ENCODE measurements around the gene ALPP. TPM values are rescaled to one million over a fixed set of nuclear protein-coding genes. Genes with fewer than 3 reads are reported as not detected.
"Not testable (repeated sequence)": the region's sequence is repeated elsewhere in the genome, so short reads cannot be mapped to it uniquely, and the experiment has no call there.

The ALPP gene
- total and polyA plus RNA-seq, 7 donors, result not detected

DNA sequence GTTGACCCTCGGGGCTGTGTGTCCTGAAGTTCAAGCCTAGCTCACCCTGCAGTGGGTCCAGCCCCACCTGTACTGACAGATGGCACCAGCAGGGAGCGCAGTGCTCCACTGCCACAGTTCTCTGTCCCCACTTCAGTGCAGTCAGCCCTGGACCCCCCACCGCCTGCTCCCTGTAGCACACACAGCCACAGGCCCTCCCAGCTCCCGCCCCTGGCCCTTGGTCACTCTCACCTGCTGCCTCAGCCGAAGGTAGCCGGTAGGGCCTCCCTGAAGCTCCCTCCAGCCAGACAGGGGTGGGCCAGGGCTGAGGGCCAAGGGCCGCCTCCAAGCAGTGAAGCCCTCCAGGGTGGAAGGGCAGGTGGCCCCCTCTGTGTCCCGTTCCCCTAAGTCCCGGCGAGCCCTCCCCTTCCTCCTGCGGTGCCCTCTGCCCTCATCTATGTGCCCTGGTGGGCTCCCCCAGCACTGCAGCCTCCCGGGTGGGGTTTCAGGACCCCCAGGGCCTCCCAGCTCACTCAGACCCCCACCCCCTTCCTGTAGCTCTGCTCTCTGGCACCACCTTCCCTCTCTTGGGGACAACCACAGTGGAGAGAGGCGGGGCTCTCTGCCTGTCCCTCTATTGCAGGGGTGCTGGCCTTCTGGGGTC, 10.8 kb upstream of the ALPP start:
- 77 to 81% (median 79%) methylated on average over 9 to 13 of the region's 13 CpGs for WGBS, 3 donors
- H3K27me3 ChIP-seq (ENCODE audit: insufficient read depth in 3 of 3, low read length in 2 of 3), result no peaks in the 10 kb centered on the region
- no peaks in the 10 kb centered on the region for H3K9me3 ChIP-seq
- TF ChIP-seq, protein P1, sequence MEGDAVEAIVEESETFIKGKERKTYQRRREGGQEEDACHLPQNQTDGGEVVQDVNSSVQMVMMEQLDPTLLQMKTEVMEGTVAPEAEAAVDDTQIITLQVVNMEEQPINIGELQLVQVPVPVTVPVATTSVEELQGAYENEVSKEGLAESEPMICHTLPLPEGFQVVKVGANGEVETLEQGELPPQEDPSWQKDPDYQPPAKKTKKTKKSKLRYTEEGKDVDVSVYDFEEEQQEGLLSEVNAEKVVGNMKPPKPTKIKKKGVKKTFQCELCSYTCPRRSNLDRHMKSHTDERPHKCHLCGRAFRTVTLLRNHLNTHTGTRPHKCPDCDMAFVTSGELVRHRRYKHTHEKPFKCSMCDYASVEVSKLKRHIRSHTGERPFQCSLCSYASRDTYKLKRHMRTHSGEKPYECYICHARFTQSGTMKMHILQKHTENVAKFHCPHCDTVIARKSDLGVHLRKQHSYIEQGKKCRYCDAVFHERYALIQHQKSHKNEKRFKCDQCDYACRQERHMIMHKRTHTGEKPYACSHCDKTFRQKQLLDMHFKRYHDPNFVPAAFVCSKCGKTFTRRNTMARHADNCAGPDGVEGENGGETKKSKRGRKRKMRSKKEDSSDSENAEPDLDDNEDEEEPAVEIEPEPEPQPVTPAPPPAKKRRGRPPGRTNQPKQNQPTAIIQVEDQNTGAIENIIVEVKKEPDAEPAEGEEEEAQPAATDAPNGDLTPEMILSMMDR (IDR thresholded peaks at IDR 0.05), result no peak
- no peak for DNase-seq
- no peak overlapping the region for H3K27ac ChIP-seq
- intact Hi-C loops (cut with DNase I), result no loop called here
- H3K36me3 ChIP-seq (ENCODE audit: insufficient read depth in 1 of 2, low read depth in 1 of 2), result no peaks in the 10 kb centered on the region
- ATAC-seq, result no peak
- H3K4me1 ChIP-seq, result no peaks in the 10 kb centered on the region
- no peak overlapping the region for H3K4me3 ChIP-seq

DNA sequence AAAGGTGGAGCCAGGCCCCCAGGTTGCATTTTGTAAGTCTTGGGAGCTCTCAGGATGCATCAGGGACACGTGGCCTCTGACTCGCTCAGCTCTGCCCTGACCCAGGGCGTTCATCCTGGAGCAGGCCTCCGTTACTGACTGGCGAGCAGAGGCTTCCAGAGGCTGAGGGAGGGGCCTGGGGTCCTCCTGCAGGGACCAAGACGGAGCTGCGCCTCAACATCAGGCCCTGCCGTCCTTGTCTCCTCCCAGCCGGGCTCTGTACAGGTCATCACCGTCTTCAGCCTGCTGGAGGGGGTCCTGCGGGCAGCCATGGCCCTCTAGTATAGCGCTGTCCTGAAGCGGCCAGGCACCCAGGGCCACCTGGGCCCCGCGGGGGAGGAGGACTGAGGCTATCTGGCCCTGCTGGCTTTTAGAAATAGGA, 10.2 kb upstream of the ALPP start:
- Histone ChIP-seq H3K36me3 (ENCODE audit: insufficient read depth in 1 of 2, low read depth in 1 of 2) (no peaks in the 10 kb centered on the region), H3K9me3 (no peaks in the 10 kb centered on the region), H3K4me3 (no peak overlapping the region), H3K27me3 (ENCODE audit: insufficient read depth in 3 of 3, low read length in 2 of 3) (no peaks in the 10 kb centered on the region), H3K4me1 (no peaks in the 10 kb centered on the region), H3K27ac (no peak overlapping the region)
- TF ChIP-seq, protein P1 (IDR thresholded peaks at IDR 0.05), result no peak
- intact Hi-C loops (cut with DNase I), result no loop called here
- DNase-seq (no peak), ATAC-seq (no peak)
- WGBS, 3 donors, result 90 to 93% (median 92%) methylated on average over 15 of the region's 15 CpGs

DNA sequence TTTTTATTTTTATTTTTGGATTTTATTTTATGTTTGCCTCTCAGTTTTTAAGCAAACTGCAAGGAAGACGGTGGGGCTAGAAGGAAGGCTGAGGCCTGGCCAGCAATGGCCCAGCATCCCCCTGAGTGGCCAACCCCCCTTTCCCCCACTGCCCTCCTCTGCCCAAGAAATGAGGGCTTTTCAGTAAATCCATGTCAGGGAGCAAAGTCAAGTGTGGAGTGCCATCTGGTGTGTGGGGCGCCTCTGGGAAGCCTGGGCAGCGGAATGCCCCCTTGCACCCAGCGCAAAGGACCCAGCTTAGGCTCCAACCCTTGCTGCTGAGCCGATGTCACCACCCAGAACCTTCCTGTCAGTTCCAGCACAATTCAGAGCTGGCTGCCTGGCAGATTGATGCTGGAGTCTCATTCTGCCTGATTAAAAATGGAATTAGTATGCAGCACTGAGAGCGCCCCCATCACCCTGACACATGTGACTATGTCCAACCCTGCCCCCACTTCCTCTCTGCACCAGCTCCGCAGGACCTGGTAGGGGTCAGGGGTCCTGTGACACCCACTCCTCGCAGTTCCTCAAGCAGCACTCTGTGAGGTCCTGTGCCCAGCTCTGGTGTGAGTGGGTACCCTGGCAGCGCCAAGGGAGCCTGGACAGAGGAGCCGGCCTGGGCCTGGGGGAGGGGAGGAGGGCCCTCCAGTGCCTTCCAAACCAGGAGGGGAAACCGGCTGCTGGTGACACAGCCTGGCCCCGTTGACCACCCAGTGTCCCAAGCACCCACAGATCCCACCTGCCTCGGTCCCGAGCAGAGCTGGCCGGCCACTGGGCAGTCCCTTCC, 9.2 kb upstream of the ALPP start:
- ATAC-seq, result no peak
- Histone ChIP-seq H3K9me3 (no peaks in the 10 kb centered on the region), H3K4me1 (no peaks in the 10 kb centered on the region), H3K27ac (no peak overlapping the region), H3K27me3 (ENCODE audit: insufficient read depth in 3 of 3, low read length in 2 of 3) (no peaks in the 10 kb centered on the region), H3K4me3 (no peak overlapping the region), H3K36me3 (ENCODE audit: insufficient read depth in 1 of 2, low read depth in 1 of 2) (no peaks in the 10 kb centered on the region)
- WGBS, 3 donors, result 68 to 85% (median 71%) methylated on average over 13 to 15 of the region's 15 CpGs
- TF ChIP-seq, protein P1 (IDR thresholded peaks at IDR 0.05), result no peak
- DNase-seq, result no peak
- intact Hi-C loops (cut with DNase I), result no loop called here

DNA sequence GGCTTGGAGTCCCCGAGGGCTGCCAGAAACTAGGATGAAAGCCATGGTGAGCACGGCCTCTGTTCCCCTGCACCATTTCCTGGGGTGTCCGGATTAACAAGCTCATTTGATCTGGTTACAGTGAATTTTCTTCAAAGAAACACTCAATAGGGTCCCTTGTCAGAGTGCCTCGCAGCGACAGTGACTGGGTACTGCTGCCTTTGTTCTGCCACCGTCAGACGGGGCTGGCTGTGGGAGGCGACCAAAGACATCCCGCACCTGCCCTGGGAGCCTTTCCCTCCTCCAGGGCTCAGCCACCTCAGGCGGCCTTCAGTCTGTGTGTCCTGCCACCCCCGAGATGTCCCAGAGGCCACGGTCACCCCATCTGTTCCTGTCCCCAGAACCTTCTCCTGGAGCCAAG, 8.5 kb upstream of the ALPP start:
- H3K4me1 ChIP-seq, result not testable (repeated sequence)
- 13 to 31% (median 20%) methylated on average over 7 to 9 of the region's 12 CpGs for WGBS, 3 donors

More for the DNA sequence above, 8.5 kb upstream of the ALPP start:
- H3K9me3 ChIP-seq; intact Hi-C loops (cut with DNase I); ATAC-seq; H3K36me3 ChIP-seq (ENCODE audit: insufficient read depth in 1 of 2, low read depth in 1 of 2); DNase-seq; H3K27ac ChIP-seq; H3K27me3 ChIP-seq (ENCODE audit: insufficient read depth in 3 of 3, low read length in 2 of 3); H3K4me3 ChIP-seq: not testable (repeated sequence)

All from psoas muscle (tissue), 8 donors.